HG03196 (cell line): ENCODE measurements around the gene EMP1.
A peak's percentile ranks its signal among the peaks of the same experiment; 100 is the strongest.

Experiments used
- ATAC-seq: cut with Tn5 transposase; IDR thresholded peaks from one replicate; pipeline ENCODE4 v1.9.1; 2021; ENCODE audit not compliant: unreplicated experiment

EMP1 gene

DNA sequence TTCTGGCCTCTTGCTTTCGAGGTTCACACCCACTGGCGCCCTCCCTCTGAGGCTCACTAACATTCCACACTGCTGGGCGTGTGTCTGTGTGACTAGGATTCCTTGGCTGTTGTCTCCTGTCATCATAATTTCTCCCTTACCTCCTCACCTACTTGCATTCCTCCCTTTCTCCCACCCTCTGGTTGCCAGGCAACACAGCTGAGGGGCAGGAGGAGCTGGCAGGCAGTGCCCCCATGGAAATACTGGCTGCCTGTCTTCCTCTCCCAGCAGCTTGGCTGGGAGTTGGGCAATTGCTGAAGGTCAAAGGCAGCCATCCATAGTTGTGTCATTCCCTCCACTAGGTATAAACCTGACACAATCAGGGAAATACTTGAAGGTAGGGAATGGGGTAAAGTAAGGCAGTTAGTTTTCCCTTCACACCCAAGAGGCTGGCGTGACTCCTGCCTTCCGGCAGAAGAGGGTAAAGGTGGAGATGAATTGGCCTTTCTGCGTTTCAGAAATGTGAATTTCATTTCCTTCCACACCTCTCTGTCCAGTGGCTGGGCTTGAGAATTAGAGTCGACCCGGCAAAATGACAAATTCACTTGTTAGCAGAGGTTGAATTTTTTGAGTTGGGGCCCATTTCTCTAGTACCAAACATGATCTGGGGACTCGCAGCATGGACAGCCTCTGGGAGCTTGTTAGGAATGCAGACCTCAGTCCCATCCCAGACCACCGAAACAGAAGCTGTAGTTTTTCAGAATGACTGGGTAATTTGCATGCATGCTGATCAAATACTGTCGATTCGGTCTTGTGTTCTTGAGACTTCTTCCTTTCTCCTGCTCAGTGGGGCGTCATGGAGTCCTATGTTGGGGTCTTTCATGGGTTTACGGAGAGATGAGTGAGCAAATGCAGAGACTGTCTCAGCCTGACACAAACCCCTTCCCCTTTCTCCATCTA is 24.3 kb upstream of the EMP1 start:
- no peak for ATAC-seq

DNA sequence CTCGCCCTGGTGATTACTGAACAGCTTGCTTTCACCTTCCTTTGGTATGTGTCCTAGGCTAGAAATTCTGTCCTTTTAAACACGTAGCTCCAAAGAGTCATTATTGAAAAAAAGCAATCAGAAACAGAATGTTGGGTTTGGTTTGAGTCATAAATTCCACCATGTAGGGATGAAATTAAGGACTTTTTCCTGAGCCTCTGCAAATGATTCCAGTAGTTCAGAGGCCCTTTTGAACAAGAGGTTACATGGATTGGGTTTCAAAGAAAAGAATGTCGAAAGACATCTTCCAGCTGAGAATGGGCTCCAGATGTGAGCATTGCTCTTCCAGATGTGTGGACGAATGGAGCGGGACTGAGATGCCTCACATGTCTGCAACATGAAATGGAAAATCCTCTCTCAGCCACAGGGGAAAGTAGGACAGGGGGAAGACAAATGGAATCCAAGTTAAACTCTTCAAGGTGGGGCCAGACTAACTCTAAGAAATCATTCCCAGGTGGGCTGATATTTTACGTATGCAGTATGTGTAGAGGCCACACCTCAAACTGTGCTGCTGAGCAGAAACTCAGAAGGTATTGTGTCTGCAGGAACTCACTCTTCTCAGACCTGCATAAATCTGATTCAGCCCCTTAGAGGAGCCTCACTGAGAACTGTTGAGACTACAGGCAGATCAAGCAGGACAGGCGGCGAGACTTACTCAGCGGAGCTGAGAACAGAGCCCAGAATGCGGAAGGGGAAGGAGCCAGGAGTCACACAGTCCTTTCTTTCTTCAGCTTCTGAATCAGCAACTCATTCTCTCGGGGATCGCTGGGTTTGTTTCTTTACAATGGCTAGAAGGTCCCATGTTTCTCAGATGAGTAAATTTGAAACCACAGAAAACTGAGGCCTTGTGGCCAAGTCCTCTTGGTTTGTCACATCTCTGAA is 23.3 kb upstream of the EMP1 start:
- peak; percentile 96 for ATAC-seq

GRCh38 chr12:13175499-13175898 is 21.0 kb upstream of the EMP1 start:
- ATAC-seq = no peak

- no peak for ATAC-seq
Observed at GRCh38 chr12:13176256-13176655, 20.3 kb upstream of the EMP1 start.

GRCh38 chr12:13177373-13177772 is 19.2 kb upstream of the EMP1 start:
- ATAC-seq = no peak

- no peak for ATAC-seq
Observed at GRCh38 chr12:13177906-13178305, 18.6 kb upstream of the EMP1 start.

- no peak for ATAC-seq
Observed at GRCh38 chr12:13178568-13179210, 17.8 kb upstream of the EMP1 start.

GRCh38 chr12:13179211-13180074 is 17.1 kb upstream of the EMP1 start:
- peak; percentile 75 for ATAC-seq

DNA sequence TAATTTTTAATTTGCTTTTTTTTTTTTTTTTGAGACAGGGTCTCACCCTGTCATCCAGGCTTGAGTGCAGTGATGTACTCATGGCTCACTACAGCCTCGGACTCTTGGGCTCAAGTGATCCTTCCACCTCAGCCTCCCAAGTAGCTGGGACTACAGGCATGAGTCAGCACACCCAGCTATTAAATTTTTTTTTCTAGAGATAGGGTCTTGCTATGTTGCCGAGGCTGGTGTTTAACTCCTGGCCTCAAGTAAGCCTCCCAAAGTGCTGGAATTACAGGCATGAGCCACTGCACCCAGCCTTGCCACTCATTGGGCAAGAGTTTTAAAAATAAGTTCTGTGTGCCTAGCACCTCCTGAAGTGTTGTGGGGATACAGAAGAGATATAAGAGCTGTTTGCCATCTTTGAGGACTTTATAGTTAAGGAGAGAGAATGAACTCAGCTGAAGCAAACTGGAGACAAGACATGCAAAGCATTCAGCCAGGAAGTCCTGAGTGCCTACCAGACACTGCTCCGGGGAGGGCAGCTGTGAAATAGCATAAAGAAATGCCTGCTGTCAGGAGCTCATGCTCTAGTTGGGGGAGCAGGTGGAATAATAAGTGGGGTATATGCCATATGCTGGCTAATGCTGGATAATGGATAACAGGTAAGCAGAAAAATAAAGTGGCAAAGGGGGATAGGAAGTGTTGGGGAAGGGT is 15.0 kb upstream of the EMP1 start:
- no peak for ATAC-seq

- ATAC-seq = no peak
Observed at GRCh38 chr12:13182881-13183280, 13.6 kb upstream of the EMP1 start.

DNA sequence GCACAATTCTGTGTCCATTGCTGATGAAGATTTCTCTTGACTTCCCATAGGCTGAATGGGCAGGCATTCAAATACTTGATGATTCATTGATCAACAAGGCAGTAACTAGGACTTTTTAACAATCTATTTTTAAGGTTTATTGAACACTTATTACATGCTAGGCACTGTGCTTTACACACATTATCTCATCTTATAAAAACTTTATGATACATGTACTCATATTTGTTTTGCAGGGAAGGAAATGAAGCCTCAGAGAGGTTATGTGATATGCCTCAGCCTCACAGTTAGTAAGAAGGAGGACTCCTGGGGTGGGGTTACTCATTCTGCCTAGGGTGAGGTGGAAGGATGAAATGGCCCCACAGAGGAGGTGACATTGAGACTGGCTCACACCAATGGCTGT is 12.9 kb upstream of the EMP1 start:
- ATAC-seq = no peak

- ATAC-seq = no peak
Observed at GRCh38 chr12:13186302-13186701, 10.2 kb upstream of the EMP1 start.

GRCh38 chr12:13187399-13187798 is 9.1 kb upstream of the EMP1 start:
- ATAC-seq = no peak

DNA sequence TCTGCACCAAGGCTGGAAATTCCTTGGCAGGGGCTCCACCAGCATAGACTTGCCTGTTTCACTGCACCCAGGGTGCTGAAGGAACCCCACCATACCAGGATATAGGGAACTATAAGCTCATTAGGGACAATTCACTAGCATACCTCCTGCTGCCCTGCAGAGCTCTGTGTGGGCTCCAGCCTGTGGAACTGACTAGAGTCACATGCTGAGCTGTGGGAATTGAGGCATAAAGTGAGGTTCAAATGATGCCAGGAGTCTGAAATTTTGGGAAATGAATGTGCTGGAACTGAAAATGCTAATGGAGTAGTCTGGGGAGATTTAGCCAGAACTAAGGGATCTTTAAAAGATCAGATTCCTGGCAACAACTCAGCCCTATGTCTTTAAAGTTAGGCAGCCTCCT is 7.3 kb upstream of the EMP1 start:
- no peak for ATAC-seq

DNA sequence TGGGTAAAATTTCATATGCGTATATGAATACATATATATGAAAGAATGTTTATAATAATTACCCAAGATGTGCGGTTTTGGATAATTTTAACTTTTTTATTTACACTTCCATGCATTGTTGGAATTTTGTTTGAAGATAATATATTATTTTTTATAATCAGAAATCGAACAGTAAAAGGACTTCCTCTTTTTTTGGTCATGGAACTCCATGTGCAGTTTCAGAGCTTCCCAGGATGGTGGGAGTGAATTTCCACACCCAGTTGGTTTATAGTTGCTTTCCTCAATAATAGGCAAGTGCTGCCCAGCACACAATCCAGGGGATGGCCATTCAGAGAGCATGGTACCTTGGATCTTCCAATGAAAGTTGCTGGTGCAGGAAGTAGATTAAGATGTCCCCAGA is 6.3 kb upstream of the EMP1 start:
- ATAC-seq = no peak

DNA sequence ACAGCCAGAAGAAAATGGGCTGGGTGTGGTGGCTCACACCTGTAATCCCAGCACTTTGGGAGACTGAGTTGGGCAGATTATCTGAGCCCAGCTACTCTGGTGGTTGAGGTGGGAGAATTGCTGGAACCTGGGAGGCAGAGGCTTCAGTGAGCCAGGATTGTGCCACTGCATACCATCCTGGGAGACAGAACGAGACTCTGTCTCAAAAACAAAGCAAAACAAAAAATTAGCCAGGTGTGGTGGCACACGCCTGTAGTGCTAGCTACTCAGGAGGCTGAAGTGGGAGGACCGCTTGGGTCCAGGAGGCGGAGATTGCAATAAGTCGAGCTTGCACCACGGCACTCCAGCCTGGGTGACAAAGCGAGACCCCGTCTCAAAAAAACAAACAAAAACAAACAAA is 3.8 kb upstream of the EMP1 start:
- ATAC-seq = no peak

DNA sequence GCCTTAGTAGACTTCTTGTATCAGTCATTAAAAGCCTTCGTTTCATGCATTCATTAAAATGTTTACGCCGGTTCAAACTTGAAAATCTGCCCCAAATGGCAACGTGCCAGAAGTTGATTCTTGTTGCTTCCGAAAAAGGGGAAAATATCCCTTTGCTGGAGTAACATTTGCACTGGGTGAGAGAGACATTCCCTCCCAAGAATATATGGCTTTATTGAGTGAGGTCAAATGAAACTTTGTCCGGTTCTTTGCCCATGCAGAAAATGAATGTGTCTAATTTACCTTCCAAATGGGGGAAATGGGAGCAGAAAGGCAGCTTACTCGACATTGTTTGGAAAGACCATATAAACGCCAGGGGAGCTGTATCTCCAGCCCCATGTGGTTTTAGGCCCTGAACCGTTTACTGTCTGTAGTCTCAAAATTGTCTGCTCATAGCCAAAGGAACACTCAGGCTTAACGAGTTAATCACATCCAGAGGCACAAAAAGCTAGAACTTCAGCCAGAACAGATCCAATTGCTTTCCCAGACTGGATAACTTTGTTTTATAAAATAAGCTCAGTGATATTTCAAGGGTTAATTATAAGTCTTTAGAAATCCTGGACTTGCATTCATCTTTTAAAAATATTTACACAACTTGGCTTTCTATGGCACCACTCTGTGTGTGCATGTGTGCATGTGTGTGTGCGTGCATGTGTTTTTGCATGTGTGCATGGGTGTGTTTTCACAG is 2.9 kb upstream of the EMP1 start:
- ATAC-seq = no peak

- no peak for ATAC-seq
Observed at GRCh38 chr12:13194401-13195110, 2.0 kb upstream of the EMP1 start.

DNA sequence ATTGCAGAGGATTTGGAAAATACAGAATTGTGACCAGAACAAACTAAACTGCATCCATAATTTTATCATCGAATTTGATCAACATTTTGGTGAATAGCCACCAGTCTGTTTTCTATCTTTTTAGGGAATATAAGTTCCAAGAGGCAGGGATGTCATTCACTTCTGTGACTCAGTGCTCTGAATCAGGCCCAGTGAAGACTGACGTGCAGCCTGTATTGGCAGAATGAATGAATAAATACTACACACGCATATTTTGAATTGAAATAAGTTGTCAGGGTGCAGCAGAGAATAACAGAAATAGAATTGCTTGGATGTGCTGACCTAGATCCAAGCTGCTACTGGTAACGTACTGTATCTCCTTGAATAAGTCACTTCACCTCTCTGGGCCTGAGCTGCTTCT is 1.3 kb upstream of the EMP1 start:
- no peak for ATAC-seq
